CD4-positive, alpha-beta memory T cell (primary cell): ENCODE results near the gene ATG10. TPM values are rescaled to one million over a fixed set of nuclear protein-coding genes. Genes with fewer than 3 reads are reported as not detected.
"Not testable (repeated sequence)": the region's sequence is repeated elsewhere in the genome, so short reads cannot be mapped to it uniquely, and the experiment has no call there.

ENCODE experiments used
- CTCF ChIA-PET: fragments of 350-600 bp; sonication (Branson Sonifier 250); formaldehyde crosslinking; loops from one replicate; lab custom pipeline; 2021; ENCODE audit warnings: inconsistent platforms; ENCODE audit not compliant: partially characterized antibody; lab: Charles Lee
- POLR2A ChIA-PET: fragments of 350-600 bp; sonication (Branson Sonifier 250); formaldehyde crosslinking; loops from one replicate; lab custom pipeline; 2021; ENCODE audit not compliant: partially characterized antibody; lab: Charles Lee
- DNase-seq, 5 donors: peaks; one replicate each; pipeline versions ENCODE4 v3.0.0 to v3.0.0-alpha.2; 2020 to 2022; ENCODE audit warnings: mixed read lengths in 1 of 5
- H3K27ac ChIP-seq: one replicate; pipeline ENCODE4 v1.7.0; 2013; ENCODE audit warnings: low read depth, low read length
- H3K27me3 ChIP-seq: 2 replicates; pipeline ENCODE4 v1.7.0; 2013; ENCODE audit warnings: mild to moderate bottlenecking, low read length, moderate library complexity; ENCODE audit not compliant: insufficient read depth
- H3K36me3 ChIP-seq: 2 replicates; pipeline ENCODE4 v1.7.0; 2013; ENCODE audit warnings: mild to moderate bottlenecking, low read length, moderate library complexity; ENCODE audit not compliant: insufficient read depth
- H3K4me1 ChIP-seq: 2 replicates; pipeline ENCODE4 v1.7.0; 2013; ENCODE audit warnings: mild to moderate bottlenecking, low read length, moderate library complexity; ENCODE audit not compliant: insufficient read depth
- H3K4me3 ChIP-seq, 2 donors: one replicate each; pipeline ENCODE4 v1.7.0; 2013; ENCODE audit warnings: low read length in 2 of 2, mild to moderate bottlenecking in 1 of 2
- H3K9me3 ChIP-seq, 2 donors: one replicate each; pipeline ENCODE4 v1.7.0; 2013; ENCODE audit warnings: low read length in 2 of 2, control low read depth in 1 of 2; ENCODE audit not compliant: control insufficient read depth in 1 of 2
- H3K27ac Mint-ChIP-seq, 7 donors: one replicate each; pipeline ENCODE4 v1.8.0; 2020 to 2021; ENCODE audit warnings: mixed read lengths in 7 of 7, mild to moderate bottlenecking in 6 of 7, inconsistent platforms in 3 of 7, moderate library complexity in 3 of 7
- H3K27me3 Mint-ChIP-seq, 2 donors: one replicate each; pipeline ENCODE4 v1.8.0; 2020 to 2021; ENCODE audit warnings: mixed read lengths in 2 of 2
- H3K36me3 Mint-ChIP-seq, 2 donors: one replicate each; pipeline ENCODE4 v1.8.0; 2020 to 2021; ENCODE audit warnings: mixed read lengths in 2 of 2, inconsistent platforms in 1 of 2, mild to moderate bottlenecking in 1 of 2
- H3K4me1 Mint-ChIP-seq, 4 donors: one replicate each; pipeline ENCODE4 v1.8.0; 2020 to 2021; ENCODE audit warnings: mixed read lengths in 4 of 4, mild to moderate bottlenecking in 1 of 4
- H3K4me3 Mint-ChIP-seq, 8 donors: one replicate each; pipeline ENCODE4 v1.8.0; 2020 to 2021; ENCODE audit warnings: mixed read lengths in 8 of 8, mild to moderate bottlenecking in 7 of 8, moderate library complexity in 6 of 8, inconsistent platforms in 3 of 8
- H3K9me3 Mint-ChIP-seq, 8 donors: one replicate each; pipeline ENCODE4 v1.8.0; 2020 to 2021; ENCODE audit warnings: mixed read lengths in 8 of 8, mild to moderate bottlenecking in 5 of 8, inconsistent platforms in 3 of 8, moderate library complexity in 1 of 8
- intact Hi-C: fragments of 100-400 bp; cut with micrococcal nuclease; formaldehyde crosslinking; loops from one replicate; pipeline ENCODE4 v1.15.1; 2023
- polyA plus RNA-seq, 2 donors: library from polyadenylated mRNA; unstranded; fragments of 300-500 nt; fragmentation: Illumina TruSeq; gene quantifications; one replicate each; pipeline ENCODE4 v1.2.3, GENCODE V29; 2021
- total RNA-seq, 2 experiments: library from RNA; stranded (reverse); gene quantifications; one replicate each; pipeline ENCODE4 v1.2.3, GENCODE V29; 2021

ATG10 gene
- total and polyA plus RNA-seq, 4 experiments from 2014 or later, result 7.3 to 10.5 (median 7.7) TPM

GRCh38 chr5:82019342-82020138 is 47.7 kb downstream of the ATG10 start:
- Mint-ChIP-seq H3K36me3 (peaks cover 17 to 42% of the 10 kb centered on the region in 2 donors), H3K27ac (no peak overlapping the region), H3K4me3 (no peak overlapping the region), H3K27me3 (no peaks in the 10 kb centered on the region), H3K4me1 (peaks cover 0 to 4% (median under 1%) of the 10 kb centered on the region in 4 donors), H3K9me3 (peaks cover 0 to 8% (median 1%) of the 10 kb centered on the region in 8 donors)
- Histone ChIP-seq H3K36me3 (no peaks in the 10 kb centered on the region), H3K9me3 (no peaks in the 10 kb centered on the region), H3K4me1 (no peaks in the 10 kb centered on the region), H3K27me3 (no peaks in the 10 kb centered on the region), H3K4me3 (no peak overlapping the region), H3K27ac (no peak overlapping the region)
- DNase-seq, result no peak
- intact Hi-C loops, result no loop called here
- ChIA-PET CTCF (no interaction called here), POLR2A (no interaction called here)

GRCh38 chr5:82022499-82022898 is 50.7 kb downstream of the ATG10 start:
- Mint-ChIP-seq H3K4me1 (peaks cover 0 to 4% (median under 1%) of the 10 kb centered on the region in 4 donors), H3K4me3 (no peak overlapping the region), H3K9me3 (peaks cover 0 to 2% (median 0%) of the 10 kb centered on the region in 8 donors), H3K27ac (peak overlapping the region in 1 of 7 donors; percentile 2), H3K36me3 (peaks cover 5 to 24% of the 10 kb centered on the region in 2 donors), H3K27me3 (no peaks in the 10 kb centered on the region)
- ChIA-PET CTCF (interaction anchor here (0.7 kb wide), 1 partner anchor 85 kb away, joined by 3 read pairs; no protein-coding TSS in a partner anchor), POLR2A (no interaction called here)
- no peaks in the 10 kb centered on the region for H3K27me3 ChIP-seq
- no peak overlapping the region for H3K27ac ChIP-seq
- H3K4me3 ChIP-seq, result no peak overlapping the region
- no peaks in the 10 kb centered on the region for H3K36me3 ChIP-seq
- H3K9me3 ChIP-seq, result no peaks in the 10 kb centered on the region
- DNase-seq, result no peak
- no peaks in the 10 kb centered on the region for H3K4me1 ChIP-seq
- intact Hi-C loops, result no loop called here

- no peaks in the 10 kb centered on the region for H3K9me3 ChIP-seq
- H3K27ac Mint-ChIP-seq, result no peak overlapping the region
- H3K4me3 Mint-ChIP-seq, result no peak overlapping the region
- peaks cover 1 to 14% of the 10 kb centered on the region in 2 donors for H3K36me3 Mint-ChIP-seq
- no peaks in the 10 kb centered on the region for H3K4me1 ChIP-seq
- no peak overlapping the region for H3K27ac ChIP-seq
- H3K27me3 Mint-ChIP-seq, result no peaks in the 10 kb centered on the region
- ChIA-PET POLR2A (no interaction called here), CTCF (no interaction called here)
- H3K4me1 Mint-ChIP-seq, result peaks cover 0 to 2% (median under 1%) of the 10 kb centered on the region in 4 donors
- no peaks in the 10 kb centered on the region for H3K27me3 ChIP-seq
- H3K36me3 ChIP-seq, result no peaks in the 10 kb centered on the region
- H3K9me3 Mint-ChIP-seq, result no peaks in the 10 kb centered on the region
- no peak for DNase-seq
- intact Hi-C loops, result no loop called here
- H3K4me3 ChIP-seq, result no peak overlapping the region
These were observed 51.8 kb downstream of the ATG10 start for GRCh38 chr5:82023644-82024043.

- H3K9me3 ChIP-seq, result no peaks in the 10 kb centered on the region
- H3K4me3 ChIP-seq, result no peak overlapping the region
- no peak for DNase-seq
- intact Hi-C loops, result no loop called here
- Mint-ChIP-seq H3K36me3 (no peaks in the 10 kb centered on the region), H3K27ac (peak overlapping the region in 1 of 7 donors; percentile 5), H3K9me3 (peaks cover 0 to 5% (median 0%) of the 10 kb centered on the region in 8 donors), H3K4me1 (peaks cover 0 to 4% (median 2%) of the 10 kb centered on the region in 4 donors), H3K4me3 (no peak overlapping the region), H3K27me3 (no peaks in the 10 kb centered on the region)
- CTCF ChIA-PET, result no interaction called here
- H3K36me3 ChIP-seq, result no peaks in the 10 kb centered on the region
- H3K27ac ChIP-seq, result no peak overlapping the region
- H3K4me1 ChIP-seq, result no peaks in the 10 kb centered on the region
- POLR2A ChIA-PET, result no interaction called here
- no peaks in the 10 kb centered on the region for H3K27me3 ChIP-seq
These were observed 59.6 kb downstream of the ATG10 start for GRCh38 chr5:82031220-82032119.

- H3K36me3 ChIP-seq, H3K9me3 ChIP-seq, H3K4me1 ChIP-seq, intact Hi-C loops, H3K27ac Mint-ChIP-seq, H3K4me1 Mint-ChIP-seq, H3K4me3 ChIP-seq, CTCF ChIA-PET, POLR2A ChIA-PET, H3K4me3 Mint-ChIP-seq, DNase-seq, H3K27me3 Mint-ChIP-seq, H3K27me3 ChIP-seq, H3K27ac ChIP-seq: not testable (repeated sequence)
- H3K9me3 Mint-ChIP-seq, result peaks cover 0 to 46% (median 25%) of the 10 kb centered on the region in 8 donors
- peaks cover 27 to 39% of the 10 kb centered on the region in 2 donors for H3K36me3 Mint-ChIP-seq
These were observed 71.1 kb downstream of the ATG10 start for GRCh38 chr5:82042894-82043293.

- ChIA-PET CTCF (no interaction called here), POLR2A (no interaction called here)
- Mint-ChIP-seq H3K36me3 (peaks cover 27 to 35% of the 10 kb centered on the region in 2 donors), H3K4me1 (peaks cover 0 to 3% (median 1%) of the 10 kb centered on the region in 4 donors), H3K27me3 (no peaks in the 10 kb centered on the region), H3K4me3 (no peak overlapping the region), H3K9me3 (peaks cover 0 to 40% (median 20%) of the 10 kb centered on the region in 8 donors), H3K27ac (no peak overlapping the region)
- no peaks in the 10 kb centered on the region for H3K27me3 ChIP-seq
- intact Hi-C loops, result no loop called here
- DNase-seq, result no peak
- no peaks in the 10 kb centered on the region for H3K36me3 ChIP-seq
- H3K4me1 ChIP-seq, result no peaks in the 10 kb centered on the region
- H3K9me3 ChIP-seq, result no peaks in the 10 kb centered on the region
- no peak overlapping the region for H3K4me3 ChIP-seq
- no peak overlapping the region for H3K27ac ChIP-seq
These were observed 72.2 kb downstream of the ATG10 start for GRCh38 chr5:82044010-82044409.
